Effector CD4-positive, alpha-beta T cell (primary cell): ENCODE results near the gene EXOC1.
"Not testable (repeated sequence)": the region's sequence is repeated elsewhere in the genome, so short reads cannot be mapped to it uniquely, and the experiment has no call there.

Experiments
- DNase-seq: peaks from one replicate; pipeline ENCODE4 v3.0.0-alpha.2; 2020

Gene EXOC1

GRCh38 chr4:55912249-55912648 is 58.8 kb downstream of the EXOC1 start:
- DNase-seq: no peak

- DNase-seq: no peak
Observed at GRCh38 chr4:55920571-55920970, 67.1 kb downstream of the EXOC1 start.

DNA sequence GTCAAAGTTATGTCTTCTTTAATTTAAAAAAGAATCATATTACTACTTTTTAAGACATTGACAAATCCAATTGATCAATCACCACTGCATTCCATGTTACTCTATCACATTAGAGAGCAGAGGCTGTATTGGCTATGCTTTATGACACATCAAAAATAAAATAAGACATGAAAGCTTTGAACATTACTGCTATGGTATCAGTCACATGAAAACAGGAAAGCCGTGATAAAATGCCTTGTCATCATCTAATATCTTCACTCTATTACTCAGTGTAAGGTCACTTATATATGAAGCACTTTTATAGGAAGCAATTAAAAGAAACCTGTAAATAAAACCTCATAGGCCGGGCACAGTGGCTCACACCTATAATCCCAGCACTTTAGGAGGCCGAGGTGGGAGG is 67.6 kb downstream of the EXOC1 start:
- no peak for DNase-seq

GRCh38 chr4:55925241-55925640 is 71.8 kb downstream of the EXOC1 start:
- DNase-seq: no peak

DNA sequence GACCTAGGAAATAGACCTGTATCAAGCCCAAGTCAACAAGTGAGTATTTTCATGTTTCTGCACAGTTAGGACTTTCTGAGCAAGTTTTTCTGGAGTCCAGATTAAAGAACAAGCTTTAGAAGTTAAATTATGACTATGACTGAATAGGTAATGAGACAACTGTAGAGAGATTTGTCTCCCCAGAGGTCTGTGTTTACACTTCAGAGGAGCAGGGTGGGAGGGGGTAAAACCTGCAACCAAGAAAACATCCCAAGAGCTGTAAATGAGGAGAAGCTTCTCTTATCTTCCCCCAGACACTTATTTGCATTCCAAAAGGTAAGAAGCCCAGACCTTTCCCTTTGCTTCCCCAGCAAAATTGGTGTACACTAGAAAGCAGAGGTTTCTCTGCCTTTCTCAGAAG is 73.2 kb downstream of the EXOC1 start:
- DNase-seq: no peak

DNA sequence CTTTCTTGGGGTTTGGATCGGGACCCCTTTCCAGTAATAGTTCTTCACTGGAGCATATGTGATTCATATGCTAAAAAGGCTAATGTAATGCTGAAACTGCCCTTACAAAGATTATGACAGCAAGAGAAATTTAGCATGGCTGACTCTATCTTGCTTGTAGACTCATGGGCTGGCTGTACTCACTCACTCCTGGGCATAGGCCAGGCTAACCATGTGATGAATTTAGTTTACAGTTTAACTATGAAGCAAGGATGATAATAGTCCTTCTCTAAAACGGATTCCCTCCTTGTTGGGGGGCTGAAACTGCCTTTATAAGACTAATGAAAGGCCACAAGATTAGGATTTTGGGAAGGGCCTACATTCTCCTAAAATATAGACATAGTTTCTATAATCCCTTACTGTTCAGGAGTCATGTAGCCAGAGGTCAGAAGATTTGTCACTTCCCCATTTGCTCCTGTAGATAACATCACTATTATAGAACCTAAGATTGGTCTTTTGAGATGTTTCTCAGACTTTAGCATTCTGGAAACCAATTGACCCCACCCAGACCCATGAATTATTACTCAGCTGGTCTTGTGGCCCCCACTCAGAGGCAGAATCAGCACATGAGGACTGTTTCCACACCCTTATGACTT is 74.5 kb downstream of the EXOC1 start:
- no peak for DNase-seq

GRCh38 chr4:55928846-55929245 is 75.4 kb downstream of the EXOC1 start:
- no peak for DNase-seq

- no peak for DNase-seq
Observed at GRCh38 chr4:55931043-55931442, 77.6 kb downstream of the EXOC1 start.

DNA sequence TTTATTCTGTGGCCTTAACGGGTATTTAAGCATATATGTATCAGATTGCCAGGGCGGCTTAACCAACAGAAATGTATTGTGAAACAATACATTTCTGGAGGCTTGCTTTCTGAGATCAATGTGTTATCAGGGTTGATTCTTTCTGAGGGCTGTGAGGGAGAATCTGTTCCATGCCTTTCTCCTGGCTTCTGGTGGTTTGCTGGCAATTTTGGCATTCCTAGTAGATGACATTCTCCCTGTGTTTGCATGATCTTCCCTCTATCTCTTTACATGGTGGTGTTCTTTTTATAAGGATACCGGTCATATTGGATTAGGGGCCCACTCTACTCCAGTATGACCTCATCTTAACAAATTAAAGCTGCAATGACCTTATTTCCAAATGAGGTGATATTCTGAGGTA is 78.4 kb downstream of the EXOC1 start:
- DNase-seq: no peak

GRCh38 chr4:55932511-55932910 is 79.1 kb downstream of the EXOC1 start:
- DNase-seq: no peak

DNA sequence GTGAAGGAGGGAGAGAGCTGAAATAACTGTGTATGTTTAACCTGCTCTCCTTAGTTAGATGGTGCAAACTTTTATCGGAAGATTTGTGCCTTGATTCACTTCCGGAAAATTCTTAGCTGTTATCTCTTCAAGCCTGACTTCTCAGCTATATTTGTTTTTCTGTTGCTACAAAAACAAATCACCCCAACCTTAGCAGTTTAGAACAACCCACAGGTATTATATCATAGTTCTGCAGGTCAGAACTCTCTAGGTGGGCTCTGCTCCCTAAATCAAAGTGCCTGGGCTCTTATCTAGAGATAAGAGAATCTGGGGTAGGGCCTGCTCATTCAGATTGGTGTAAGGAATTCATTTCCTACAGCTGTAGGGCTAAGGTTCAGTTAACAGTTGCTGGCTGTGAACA is 80.2 kb downstream of the EXOC1 start:
- DNase-seq: no peak

GRCh38 chr4:55935907-55936306 is 82.5 kb downstream of the EXOC1 start:
- not testable (repeated sequence) for DNase-seq

- DNase-seq: no peak
Observed at GRCh38 chr4:55938481-55938880, 85.0 kb downstream of the EXOC1 start.

DNA sequence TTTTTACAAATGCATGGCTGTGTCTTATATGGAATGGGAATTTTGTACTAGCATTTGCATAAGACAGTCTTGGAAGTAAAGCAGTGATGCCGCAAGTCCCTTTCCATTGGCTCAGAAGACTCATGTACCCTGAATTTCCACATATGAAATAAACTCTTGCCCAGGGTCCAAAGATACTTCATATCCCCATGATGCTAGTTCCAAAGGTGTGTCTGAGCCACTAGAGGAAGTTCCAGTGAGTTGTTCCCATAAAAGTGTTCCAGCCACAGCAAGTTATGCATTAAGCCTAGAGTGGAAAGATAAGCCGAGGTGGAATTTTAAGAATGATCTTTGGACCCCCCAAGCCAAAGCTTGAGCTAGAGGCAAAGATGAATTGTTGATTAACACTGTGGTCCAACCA is 86.0 kb downstream of the EXOC1 start:
- no peak for DNase-seq

- no peak for DNase-seq
Observed at GRCh38 chr4:55941881-55942396, 88.5 kb downstream of the EXOC1 start.

DNA sequence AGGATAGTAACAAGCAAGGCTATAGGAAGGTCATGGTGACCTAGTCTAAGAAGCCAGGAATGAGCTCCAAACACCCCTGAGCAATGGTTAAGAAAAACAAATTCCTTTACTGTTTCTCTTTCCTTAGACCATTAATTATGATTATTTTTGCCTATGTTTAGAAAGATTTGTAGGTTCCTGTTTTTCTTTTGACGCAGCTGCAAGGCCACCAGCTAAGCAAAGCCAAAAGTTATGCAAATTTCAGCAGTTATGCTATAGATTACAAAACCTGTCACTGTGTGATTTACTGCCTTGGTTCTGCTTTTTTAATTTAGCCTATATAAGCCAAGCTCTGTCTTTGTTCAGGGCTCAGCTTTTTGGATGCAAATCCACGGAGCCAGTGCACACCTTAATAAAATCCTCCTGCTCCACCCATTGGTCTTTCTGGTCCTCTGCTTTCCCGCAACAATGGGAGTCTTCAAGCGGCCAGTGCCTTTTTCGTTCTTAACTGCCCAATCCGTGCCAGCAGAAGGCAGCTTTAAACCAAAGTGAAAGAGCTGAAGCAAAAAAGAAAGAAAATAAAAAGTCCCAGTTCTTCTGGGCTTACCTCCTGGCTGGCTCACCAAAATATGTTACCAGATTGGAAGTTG is 93.9 kb downstream of the EXOC1 start:
- no peak for DNase-seq

DNA sequence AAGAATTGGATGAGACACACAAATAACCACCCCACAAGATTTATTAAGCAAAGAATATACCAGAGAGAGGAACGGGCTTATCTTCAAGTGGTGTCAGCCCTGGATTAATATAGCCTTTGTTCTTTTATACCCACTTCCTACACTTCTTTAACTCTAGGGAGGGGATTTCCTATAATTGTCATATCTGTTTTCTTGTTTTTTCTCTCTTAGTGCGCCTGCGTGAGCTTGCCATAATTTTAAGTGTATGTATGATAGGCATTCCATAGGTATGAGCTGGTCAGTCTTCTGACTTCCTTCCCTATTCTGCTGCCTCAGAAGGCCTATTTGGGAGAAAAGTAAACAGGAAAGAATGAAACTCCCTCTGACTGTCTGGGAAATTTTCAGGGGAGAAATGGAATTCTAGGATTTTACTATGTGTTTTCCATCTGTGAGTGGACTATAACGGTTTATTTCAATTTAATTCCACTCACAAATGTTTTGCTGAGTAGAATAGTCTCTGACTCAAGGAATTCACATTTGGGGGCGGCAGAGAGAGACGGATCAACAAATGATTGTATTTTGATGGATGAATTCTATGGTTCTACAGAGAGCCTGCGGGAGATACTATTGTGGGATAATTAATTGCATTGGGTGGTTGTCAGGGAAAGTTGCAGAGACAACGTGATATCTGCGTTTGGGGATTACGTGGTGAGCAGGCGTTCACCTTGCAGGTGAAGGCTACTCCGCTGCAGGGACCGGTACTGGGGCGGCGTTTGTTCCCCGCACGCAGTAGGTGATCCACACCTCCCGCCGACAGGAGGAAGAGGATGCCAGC is 94.7 kb downstream of the EXOC1 start:
- DNase-seq: peak; percentile 44

DNA sequence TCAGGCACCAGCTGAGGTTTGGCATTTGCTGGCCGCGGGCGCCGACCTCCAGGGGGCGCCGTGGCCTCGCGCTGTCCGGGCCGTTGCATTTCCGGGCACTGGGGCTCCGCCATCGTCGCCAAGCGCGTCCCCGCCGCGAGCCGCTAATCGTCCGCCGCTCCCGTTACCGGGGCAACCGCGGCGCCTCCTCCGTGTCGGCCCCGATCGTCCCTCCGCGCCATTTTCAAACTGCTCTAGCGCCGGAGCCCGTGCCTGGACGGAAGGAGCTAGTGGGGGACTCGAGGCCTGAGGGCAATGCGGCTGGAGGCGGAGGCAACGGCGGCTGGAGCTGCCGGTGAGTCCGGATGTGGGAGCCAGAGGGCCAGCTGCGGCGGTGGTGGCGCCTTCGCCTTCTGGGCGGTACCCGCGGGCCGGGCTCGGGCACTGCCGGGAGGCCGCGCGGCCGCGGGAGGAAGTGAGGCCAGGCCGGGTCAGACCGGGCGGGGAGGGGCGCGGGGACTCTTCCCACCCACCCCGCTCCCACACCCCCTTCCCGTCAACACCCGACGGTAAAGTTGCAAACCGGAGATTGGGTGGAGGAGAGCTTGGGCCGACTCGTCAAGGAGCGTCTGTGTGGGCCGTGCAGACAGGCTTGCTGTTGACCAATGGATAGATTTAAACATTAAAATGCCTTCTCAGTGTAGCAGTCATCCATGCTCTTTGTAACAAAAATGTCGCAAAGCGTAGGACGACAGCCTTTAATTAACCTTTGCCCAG is 95.5 kb downstream of the EXOC1 start, which contains the start of gene CEP135:
Gene CEP135, plus strand, starts transcription at position 220 of the 756 bp plus-strand sequence. CDS start 3,186 bp downstream, outside the sequence.
- DNase-seq: peak; percentile 86

DNA sequence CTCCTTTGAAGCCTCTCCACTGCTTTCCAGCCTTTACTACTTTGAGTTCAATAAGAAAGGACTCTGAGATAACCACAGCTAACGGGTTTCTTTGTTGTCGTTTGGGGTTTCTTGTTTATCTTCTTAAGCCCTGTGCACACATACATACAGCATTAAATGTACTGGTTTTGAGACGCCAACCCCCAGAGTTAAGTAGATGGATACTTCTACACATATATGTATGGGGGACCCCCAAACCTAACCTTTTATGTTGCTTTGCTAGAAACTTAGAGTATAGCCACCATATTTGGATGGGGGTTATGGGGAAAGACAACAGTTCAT is 96.0 kb downstream of the EXOC1 start:
- no peak for DNase-seq

DNA sequence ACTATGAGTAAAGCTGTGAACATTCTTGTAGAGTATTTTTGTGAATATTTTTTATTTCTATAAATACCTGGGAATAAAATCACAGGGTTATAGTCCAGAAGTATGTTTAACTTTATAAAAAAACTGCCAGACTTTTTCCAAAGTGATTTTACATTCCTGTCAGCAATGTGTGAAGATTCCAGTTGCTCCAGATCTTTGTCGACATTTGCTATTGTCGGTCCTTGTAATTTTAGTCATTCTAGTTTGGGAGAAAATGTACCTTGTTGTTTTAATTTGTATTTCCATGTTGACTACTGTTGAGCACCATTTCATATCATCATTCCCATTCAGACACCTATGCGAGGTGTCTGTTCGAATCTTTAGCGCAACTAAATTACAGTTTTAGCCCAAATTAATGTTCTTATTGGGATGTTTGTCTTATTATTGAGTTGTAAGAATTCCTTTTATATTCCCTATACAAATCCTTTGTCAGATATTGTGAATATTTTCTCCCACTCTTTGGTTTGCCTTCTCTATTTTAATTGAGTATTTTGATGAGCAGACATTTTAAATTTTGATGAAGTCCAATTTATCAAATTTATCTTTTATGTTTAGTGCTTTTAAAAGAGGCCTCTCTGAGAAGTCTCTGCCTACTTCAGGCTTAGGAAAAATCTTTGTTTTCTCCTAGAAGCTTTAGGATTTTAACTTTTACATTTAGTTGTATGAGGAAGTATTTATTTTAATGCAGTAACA is 97.9 kb downstream of the EXOC1 start:
- no peak for DNase-seq
